HG03135 (cell line): ENCODE measurements around the gene ADGRE3.
A peak's percentile ranks its signal among the peaks of the same experiment; 100 is the strongest.

Experiments used
- ATAC-seq: cut with Tn5 transposase; IDR thresholded peaks from one replicate; pipeline ENCODE4 v1.9.1; 2021; ENCODE audit warnings: mild to moderate bottlenecking, moderate library complexity; ENCODE audit not compliant: unreplicated experiment

Gene ADGRE3, protein sequence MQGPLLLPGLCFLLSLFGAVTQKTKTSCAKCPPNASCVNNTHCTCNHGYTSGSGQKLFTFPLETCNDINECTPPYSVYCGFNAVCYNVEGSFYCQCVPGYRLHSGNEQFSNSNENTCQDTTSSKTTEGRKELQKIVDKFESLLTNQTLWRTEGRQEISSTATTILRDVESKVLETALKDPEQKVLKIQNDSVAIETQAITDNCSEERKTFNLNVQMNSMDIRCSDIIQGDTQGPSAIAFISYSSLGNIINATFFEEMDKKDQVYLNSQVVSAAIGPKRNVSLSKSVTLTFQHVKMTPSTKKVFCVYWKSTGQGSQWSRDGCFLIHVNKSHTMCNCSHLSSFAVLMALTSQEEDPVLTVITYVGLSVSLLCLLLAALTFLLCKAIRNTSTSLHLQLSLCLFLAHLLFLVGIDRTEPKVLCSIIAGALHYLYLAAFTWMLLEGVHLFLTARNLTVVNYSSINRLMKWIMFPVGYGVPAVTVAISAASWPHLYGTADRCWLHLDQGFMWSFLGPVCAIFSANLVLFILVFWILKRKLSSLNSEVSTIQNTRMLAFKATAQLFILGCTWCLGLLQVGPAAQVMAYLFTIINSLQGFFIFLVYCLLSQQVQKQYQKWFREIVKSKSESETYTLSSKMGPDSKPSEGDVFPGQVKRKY

DNA sequence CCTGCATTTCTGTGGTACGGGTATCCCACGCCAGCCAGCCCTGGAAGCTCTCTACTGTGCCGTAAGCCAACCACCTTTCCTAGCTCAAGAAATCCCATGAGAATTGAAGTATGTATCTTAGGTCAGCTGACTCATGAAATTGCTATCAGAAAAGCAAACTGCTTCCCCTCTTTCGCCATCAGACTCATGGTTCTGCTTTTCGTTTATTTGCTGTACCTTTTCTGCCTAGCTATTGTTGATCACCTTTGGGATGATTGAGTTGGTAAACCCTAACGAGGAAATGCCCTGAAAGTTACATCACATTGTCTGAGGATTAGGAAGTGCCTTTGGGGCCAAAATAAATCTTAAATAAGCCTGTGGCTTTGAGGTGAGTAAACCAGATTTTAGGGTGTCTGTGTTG, at the start of gene ADGRE3:
TSS of gene ADGRE3 (minus strand) at position 81 of the 400 bp plus-strand sequence. CDS start at position 7, 74 bp downstream.
- ATAC-seq = no peak

DNA sequence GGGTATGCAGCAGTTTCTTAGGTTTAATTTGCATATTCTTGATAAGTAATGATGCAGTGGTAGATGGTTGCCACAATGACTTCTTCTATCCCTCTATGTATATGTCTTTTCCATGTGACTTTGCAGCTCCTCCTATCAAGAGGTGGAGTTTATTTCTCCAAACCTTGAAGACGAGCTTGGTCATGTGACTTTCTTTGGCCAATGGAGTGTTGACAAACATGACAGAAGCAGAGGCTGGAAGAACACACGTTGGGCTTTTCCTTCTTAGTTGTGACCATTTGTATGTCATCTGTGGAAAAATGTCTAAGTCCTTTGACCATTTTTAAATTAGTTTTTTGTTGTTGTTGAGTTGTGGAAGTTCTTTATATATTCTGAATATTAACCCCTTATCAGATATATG, 47.5 kb upstream of the ADGRE3 start:
- ATAC-seq = no peak

DNA sequence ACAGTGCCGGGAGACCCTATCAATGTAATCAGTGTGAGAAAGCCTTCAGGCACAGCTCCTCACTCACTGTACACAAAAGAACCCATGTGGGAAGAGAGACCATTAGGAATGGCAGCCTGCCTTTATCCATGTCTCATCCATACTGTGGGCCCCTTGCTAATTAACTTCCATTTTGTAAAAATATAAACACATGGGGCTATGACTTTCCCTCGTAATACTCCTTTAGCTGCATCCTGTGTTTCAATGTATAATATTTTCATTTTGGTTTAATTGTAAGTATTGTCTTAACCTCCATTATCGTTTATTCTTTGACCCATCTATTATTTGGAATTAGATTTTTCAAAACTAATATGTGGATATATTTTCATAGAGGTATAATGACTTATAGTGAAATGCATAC, 44.5 kb upstream of the ADGRE3 start:
- no peak for ATAC-seq

DNA sequence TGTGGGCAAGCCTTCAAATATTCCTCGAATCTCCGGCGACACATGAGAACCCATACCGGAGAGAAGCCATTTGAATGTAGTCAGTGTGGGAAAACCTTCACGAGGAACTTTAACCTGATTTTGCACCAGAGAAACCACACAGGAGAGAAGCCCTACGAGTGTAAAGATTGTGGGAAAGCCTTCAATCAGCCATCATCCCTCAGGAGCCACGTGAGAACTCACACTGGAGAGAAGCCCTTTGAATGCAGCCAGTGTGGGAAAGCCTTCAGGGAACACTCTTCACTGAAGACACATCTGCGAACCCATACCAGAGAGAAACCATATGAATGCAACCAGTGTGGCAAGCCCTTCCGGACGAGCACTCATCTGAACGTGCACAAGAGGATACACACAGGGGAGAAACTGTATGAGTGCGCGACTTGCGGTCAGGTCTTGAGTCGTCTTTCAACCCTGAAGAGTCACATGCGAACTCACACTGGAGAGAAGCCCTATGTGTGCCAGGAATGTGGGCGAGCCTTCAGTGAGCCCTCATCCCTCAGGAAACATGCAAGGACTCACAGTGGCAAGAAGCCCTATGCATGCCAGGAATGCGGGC, 44.0 kb upstream of the ADGRE3 start:
- ATAC-seq = no peak

DNA sequence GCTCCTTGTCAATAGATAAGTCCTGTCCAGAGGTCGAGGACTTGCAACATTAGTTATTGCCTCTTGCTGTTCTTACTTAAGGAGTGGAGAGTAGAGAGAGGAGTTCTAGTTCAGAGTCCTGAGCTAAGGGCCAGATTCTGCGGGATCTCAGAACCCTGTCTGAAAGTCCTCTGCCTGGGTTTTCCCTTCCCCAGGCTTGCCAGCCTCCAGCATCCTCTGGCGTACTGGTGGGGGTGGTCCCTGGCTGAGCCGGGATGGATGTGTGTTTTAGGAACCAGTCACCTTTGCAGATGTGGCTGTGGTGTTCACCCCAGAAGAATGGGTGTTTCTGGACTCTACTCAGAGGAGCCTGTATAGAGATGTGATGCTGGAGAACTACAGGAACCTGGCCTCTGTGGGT, 41.2 kb upstream of the ADGRE3 start:
- ATAC-seq = no peak

DNA sequence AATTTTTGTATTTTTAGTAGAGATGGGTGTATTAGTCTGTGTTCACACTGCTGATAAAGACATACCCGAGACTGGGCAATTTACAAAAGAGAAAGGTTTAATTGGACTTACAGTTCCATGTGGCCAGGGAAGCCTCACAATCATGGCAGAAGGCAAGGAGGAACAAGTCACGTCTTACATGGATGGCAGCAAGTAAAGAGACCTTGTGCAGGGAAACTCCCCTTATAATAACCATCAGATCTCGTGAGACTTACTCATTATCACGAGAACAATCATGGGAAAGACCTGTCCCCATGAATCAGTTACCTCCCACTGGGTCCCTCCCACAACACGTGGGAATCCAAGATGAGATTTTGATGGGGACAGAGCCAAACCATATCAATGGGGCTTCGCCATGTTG, 29.8 kb upstream of the ADGRE3 start:
- no peak for ATAC-seq

DNA sequence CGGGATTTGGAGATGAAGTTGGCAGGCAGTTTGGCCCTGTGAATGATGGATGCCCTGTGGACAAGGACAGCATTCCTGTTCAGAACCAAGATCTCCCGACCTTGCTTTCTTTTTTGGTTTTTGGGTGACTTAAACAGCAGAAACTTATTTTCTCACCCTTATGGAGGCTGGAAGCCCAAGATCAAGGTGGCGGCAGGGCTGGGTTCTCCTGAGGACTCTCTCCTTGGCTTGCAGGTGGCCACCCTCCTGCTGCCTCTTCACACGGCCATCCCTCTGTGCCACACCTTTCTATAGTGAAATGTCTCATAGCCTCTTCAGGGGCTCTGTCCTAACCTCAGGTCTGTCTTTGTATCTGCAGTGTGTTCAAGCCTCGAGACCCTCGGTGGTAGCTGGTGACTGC, 29.2 kb upstream of the ADGRE3 start:
- ATAC-seq = no peak

DNA sequence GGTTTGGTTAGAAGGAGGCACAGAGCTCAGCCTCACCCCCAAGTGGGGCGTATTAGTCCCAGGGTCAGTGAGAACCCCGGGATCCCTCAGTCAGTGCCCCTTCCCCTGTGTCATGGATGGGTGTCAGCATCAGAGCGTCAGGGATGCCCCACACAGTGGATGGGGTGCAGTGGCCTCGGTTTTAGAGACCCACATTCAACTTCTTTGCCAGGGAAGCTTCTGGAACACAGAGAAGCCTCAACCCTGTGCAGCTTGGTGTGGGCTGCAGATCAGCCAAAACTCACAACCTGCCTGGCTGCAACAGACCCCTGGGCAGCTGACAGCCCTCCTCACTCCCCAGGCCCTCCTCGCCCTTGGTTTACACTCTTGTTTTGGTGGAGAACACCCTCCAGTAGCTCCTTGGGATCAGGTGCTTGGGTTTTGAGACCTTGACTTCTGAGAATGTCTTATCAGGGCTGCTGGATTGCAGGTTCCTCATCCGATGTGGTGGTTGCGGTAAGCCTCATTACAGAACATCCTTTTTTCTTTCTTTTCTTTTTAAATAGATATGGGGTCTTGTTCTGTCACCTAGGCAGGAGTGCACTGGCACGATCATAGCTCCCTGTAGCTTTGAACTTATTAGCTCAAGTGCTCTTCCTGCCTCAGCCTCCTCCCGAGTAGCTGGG, 26.2 kb upstream of the ADGRE3 start:
- no peak for ATAC-seq

DNA sequence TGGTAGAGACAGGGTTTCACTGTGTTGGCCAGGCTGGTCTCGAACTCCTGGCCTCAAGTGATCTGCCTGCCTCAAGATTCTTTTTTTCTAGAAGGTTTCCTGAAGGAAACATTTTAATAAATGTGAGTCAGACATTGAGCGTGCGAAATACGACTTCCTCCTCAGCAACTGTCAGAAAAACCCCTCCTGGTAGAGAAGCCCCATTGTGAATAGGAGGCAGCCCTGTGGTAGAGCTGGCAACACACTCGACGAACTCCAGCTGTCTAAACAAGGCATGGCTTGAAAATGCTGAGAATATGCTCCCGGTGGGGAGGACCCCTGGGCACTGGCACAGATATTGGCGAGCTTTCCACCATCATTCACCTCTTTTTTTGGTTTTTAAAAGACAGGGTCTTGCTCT, 25.0 kb upstream of the ADGRE3 start:
- no peak for ATAC-seq

DNA sequence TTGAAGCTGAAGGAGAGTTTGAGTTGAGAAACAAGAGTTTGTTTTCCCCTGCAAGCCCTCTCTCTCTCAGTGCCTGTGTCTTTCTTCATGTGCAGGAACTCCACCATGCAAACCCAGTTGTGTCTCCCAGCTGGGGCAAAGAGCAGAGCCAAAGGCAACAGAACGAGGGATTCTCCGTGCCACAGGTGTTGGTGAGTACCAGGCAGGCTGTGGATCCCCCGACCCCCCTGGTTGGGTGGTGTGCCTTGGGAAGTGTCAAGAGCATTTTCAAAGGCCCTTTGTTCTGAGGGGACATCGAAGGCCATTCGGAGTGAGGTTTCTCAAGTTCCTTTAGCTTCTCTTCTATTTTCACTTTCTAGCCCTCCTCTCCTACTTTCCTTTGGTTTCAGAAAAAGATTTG, 20.8 kb upstream of the ADGRE3 start:
- ATAC-seq = no peak

DNA sequence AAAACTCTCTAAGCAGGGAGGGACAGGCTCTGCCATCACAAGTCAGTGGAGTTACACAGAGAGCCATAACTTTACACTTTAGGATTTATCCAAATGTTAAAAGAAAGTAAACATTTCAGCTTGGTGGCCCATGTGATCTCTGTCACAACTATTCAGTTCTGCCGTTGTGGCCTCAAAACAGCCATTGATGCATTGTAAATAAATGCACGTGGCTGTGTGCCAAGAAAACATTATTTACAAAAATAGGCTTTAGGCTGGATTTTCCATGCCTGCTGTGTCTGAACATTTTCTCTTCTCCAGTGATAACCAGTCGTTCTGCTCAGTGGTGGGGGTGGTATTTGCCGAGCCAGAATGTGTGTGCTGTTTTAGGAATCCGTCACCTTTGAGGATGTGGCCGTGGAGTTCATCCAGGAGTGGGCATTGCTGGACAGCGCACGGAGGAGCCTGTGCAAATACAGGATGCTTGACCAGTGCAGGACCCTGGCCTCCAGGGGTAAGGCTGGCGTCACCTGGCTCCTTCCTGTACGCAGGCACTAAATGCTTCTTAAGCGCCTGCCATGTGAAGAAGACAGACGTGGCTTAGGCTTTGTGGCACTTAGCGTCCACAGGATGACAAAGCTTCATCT, 20.1 kb upstream of the ADGRE3 start:
- no peak for ATAC-seq

DNA sequence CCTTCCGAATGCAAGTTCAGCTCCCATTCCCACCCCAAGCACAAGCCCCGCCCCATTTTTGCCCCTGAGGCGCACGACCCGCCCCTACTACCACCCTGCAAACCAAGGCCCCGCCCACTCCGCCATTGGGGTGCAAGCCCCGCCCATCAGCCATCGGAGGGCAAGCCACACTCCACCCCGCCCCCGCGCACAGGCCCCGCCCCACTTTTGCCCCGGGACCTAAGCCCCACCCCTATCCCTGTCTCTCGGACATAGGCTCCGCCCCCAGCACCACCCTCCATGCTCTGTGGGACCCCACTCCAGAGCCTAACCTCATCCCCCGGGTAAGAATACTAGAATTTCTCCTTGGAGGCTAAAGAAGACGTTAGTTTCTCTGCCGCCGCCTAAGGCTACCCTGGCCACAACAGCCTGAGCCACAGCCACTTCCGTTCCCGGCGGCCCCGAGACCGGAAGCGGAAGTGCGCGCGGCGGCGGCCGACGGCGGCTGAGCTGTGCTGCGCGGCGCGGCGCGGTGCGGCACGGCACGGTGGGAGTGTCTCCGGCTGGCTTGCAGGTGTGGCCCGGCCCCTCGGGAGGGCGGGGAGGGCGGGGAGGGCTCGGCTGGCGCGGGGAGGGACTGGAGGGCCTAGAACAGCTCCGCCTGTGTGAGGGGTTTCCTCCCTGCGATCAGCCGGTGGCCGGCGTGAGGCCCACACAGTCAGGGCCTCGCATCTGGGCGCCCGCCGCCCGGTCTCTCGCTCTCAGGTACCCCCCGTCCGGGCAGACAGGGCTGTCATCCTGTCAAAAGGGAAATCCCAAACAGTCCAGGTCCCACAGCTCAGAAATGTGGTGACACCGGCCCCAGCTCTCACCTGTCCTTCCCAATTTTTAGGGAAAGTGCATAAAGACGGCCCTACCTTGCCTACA, 15.2 kb upstream of the ADGRE3 start, which contains the start of gene ZNF333:
TSS of gene ZNF333 (plus strand) at position 451 of the 906 bp plus-strand sequence. CDS start 3,444 bp downstream, outside the sequence.
- peak; percentile 92 for ATAC-seq

DNA sequence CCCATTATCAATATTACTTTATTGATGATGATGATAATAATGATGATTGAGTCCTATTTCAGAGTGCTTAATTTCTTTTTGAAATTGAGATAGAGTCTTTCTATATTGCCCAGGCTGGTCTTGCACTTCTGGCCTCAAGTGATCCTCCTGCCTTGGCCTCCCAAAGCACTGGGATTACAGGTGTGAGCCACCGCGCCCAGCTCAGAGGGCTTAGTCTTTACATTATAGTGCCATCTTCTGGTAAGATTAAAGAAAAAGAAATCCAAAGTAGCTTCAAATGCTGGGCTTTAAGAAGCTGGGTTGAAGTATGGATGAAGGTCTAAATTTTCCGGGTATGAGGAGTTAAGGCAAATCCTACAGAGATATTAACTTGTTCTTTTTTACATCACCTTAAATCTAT, 11.8 kb upstream of the ADGRE3 start:
- ATAC-seq = no peak

DNA sequence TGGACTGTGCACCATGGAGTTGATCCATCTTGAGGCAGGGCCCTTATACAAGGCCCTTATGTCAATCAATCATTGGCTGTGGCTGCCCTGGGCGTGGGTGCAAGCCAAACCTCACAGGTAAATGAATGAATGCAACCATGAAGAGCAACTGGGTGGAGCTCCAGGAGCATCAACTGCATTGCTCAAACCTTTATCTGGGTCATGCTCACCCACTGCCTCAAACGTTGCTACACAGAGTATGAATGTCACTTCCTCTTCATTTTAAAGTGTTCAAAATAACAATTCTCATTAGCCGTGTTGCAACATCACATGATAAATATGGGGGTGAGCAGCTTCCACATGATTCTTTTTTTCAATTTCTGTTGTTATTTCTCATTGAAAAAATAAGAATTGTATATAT, 8.8 kb upstream of the ADGRE3 start:
- ATAC-seq = no peak

DNA sequence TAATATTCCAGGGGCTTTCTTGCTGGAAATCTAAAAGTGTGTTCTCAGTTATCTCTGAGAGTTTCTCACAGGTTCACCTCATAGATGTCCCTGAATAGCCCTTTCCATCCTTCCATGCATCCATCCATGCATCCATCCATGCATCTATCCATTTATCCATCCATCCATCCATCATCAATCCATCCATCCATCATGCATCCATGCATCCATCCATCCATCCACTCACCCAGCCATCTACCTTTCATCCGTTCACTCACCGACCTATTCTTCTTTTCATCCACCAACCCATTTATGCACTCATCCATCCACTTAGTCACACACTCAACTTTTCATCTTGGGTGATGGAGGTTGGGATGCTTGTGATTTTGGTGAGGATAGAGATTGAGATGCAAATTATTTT, 7.4 kb upstream of the ADGRE3 start:
- no peak for ATAC-seq

DNA sequence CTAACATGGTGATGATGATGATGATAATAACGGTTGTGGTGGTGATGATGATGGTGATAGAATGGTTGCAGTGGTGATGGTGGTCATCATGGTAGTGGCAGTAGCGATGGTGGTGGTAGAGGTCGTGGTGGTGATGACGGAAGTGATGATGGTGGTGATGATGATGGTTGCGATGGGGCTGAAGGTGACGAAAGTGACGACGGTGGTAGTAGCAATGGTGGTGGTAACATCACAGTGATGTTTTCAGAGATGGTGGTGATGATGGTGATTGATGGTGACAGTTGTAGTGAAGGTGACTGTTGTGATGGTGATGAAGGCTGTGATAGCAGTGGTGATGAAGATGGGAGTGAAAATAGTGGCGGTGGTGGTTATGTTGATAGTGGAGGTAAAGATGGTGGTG, 3.6 kb upstream of the ADGRE3 start:
- no peak for ATAC-seq

DNA sequence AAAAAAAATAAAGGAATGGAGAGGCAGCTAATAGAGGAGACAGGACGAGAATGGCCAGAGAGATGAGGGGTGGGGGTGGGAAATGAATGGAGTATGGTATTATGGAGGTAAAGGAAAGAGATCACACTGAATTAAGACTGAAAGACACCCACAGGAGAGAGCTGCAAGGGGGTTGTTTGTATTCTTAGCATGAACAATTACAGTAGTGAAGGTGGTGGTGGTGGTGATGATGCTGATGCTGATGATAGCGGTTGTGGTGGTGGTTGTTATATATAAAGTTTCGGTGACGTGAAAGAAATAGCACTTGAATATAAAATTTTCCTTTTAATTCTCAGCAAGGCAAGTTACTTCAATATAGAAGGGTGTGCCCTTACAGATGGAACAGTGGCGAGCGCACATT, 2.8 kb upstream of the ADGRE3 start:
- no peak for ATAC-seq

DNA sequence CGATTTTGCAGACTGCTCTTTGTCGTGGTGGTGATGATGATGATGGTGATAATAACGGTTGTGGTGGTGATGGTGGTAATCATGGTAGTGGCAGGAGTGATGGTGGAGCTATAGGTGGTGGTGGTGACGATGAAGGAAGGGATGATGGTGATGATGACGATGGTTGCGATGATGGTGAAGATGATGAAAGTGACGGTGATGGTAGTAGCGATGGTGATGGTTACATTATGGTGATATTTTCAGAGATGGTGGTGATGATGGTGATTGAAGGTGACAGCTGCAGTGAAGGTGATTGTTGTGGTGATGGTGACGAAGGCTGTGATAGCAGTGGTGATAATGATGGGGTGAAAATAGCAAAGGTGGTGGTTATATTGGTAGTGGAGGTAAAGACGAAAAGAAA, 2.1 kb upstream of the ADGRE3 start:
- no peak for ATAC-seq

DNA sequence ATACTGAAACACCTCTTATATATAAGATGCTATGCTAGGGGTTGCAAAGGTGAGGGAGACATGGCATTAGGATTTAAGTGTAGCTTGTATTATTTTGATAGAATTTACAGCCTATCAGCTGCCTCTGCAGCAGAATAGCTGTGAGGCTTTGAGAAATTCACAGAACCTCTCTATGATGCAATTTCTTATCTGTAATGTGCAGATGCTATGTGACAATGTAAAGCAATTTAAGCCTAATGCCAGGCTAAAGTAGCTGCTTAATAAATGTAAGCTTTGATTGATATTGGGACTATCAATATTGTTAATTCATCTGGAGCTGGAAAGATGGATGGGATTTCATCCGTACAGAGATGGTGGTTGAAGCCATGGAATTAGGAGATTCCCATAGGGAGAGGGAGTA, 1.6 kb downstream of the ADGRE3 start:
- no peak for ATAC-seq
